Effector CD8-positive, alpha-beta T cell (primary cell): ENCODE data around the gene MAG.

Source experiments
- DNase-seq: peaks from one replicate; lab custom pipeline; 2025; lab: John Stamatoyannopoulos, UW

The MAG gene

GRCh38 chr19:35317464-35318043, 25.6 kb downstream of the MAG start:
- DNase-seq = no peak

- DNase-seq = no peak
Observed at GRCh38 chr19:35318679-35319448, 26.9 kb downstream of the MAG start.

- DNase-seq = no peak
Observed at GRCh38 chr19:35320065-35320713, 28.2 kb downstream of the MAG start.

- no peak for DNase-seq
Observed at GRCh38 chr19:35321291-35321690, 29.3 kb downstream of the MAG start.

- no peak for DNase-seq
Observed at GRCh38 chr19:35322014-35322413, 30.1 kb downstream of the MAG start.

GRCh38 chr19:35327642-35328041, 35.7 kb downstream of the MAG start:
- DNase-seq = no peak

GRCh38 chr19:35328851-35329285, 36.9 kb downstream of the MAG start, which contains the start of gene CD22:
TSS of gene CD22 (plus strand) at chr19:35329187. CDS start at chr19:35332041, 2,854 bp downstream.
- no peak for DNase-seq

GRCh38 chr19:35329323-35329722, 37.4 kb downstream of the MAG start:
- DNase-seq = no peak

GRCh38 chr19:35330475-35330874, 38.5 kb downstream of the MAG start:
- DNase-seq = no peak

GRCh38 chr19:35331551-35332214, 39.7 kb downstream of the MAG start:
- no peak for DNase-seq

GRCh38 chr19:35332817-35333216, 40.9 kb downstream of the MAG start:
- DNase-seq = no peak

GRCh38 chr19:35334144-35334753, 42.3 kb downstream of the MAG start:
- no peak for DNase-seq

- no peak for DNase-seq
Observed at GRCh38 chr19:35336166-35336955, 44.4 kb downstream of the MAG start.

GRCh38 chr19:35337097-35337983, 45.4 kb downstream of the MAG start:
- no peak for DNase-seq

- no peak for DNase-seq
Observed at GRCh38 chr19:35337984-35338296, 46.0 kb downstream of the MAG start.

- no peak for DNase-seq
Observed at GRCh38 chr19:35340431-35340830, 48.5 kb downstream of the MAG start.

GRCh38 chr19:35341006-35341405, 49.0 kb downstream of the MAG start:
- DNase-seq = no peak

- no peak for DNase-seq
Observed at GRCh38 chr19:35341565-35342225, 49.7 kb downstream of the MAG start.

GRCh38 chr19:35342430-35342829, 50.5 kb downstream of the MAG start:
- DNase-seq = no peak

GRCh38 chr19:35344511-35345031, 52.6 kb downstream of the MAG start:
- DNase-seq = no peak
